Esophagus squamous epithelium (tissue), 4 donors: ENCODE measurements around the gene AEBP2.

Experiments used
- POLR2A ChIP-seq, 4 donors: fragments of 450-650 bp; IDR thresholded peaks; one replicate each; pipeline ENCODE4 v1.6.1; 2017; ENCODE audit warnings: antibody characterized with exemption in 4 of 4, mild to moderate bottlenecking in 4 of 4, moderate library complexity in 3 of 4
- TF ChIP-seq, protein P1 (sequence below), 6 experiments: fragments of 450-650 bp in 4 of 6; fragments of 200-600 bp in 2 of 6; sonication (generic) in 2 of 6; IDR thresholded peaks; one replicate each; pipeline ENCODE4 v1.5.1; 2016 to 2019; ENCODE audit warnings: antibody characterized with exemption in 6 of 6, mild to moderate bottlenecking in 4 of 6, moderate library complexity in 4 of 6

DNA sequence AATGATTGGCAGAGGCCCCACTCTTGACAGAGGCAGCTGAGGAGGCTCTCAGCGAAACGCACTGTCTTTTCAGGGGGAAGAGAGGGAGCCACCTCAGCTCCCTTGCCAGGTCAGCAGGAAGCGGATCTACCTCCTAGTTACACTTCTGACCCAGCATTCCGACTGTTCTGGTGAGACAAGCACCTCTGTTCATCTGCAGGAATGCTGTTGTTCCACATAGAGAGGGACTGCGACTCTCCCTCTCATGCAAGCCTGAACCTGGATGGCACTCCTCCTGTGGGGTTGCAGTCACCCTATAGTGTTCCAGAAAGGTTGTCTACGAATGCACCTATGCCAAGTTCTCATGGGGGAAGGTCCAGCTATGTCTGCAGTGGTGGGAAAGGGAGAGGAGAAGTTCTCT lies 37.1 kb upstream of the AEBP2 start:
- TF ChIP-seq, protein P1, sequence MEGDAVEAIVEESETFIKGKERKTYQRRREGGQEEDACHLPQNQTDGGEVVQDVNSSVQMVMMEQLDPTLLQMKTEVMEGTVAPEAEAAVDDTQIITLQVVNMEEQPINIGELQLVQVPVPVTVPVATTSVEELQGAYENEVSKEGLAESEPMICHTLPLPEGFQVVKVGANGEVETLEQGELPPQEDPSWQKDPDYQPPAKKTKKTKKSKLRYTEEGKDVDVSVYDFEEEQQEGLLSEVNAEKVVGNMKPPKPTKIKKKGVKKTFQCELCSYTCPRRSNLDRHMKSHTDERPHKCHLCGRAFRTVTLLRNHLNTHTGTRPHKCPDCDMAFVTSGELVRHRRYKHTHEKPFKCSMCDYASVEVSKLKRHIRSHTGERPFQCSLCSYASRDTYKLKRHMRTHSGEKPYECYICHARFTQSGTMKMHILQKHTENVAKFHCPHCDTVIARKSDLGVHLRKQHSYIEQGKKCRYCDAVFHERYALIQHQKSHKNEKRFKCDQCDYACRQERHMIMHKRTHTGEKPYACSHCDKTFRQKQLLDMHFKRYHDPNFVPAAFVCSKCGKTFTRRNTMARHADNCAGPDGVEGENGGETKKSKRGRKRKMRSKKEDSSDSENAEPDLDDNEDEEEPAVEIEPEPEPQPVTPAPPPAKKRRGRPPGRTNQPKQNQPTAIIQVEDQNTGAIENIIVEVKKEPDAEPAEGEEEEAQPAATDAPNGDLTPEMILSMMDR (IDR thresholded peaks at IDR 0.05) = no peak
- TF ChIP-seq POLR2A (IDR thresholded peaks at IDR 0.05) = no peak
